Stimulated activated CD8-positive, alpha-beta memory T cell treated with anti-CD3 and anti-CD28 coated beads, Interleukin-4, amount 100 ng/mL, for 4 hours (primary cell): ENCODE data around the gene MICAL2.
"Not testable (repeated sequence)": the region's sequence is repeated elsewhere in the genome, so short reads cannot be mapped to it uniquely, and the experiment has no call there.

ENCODE experiments used
- DNase-seq, 2 donors: peaks; one replicate each; pipeline ENCODE4 v3.0.0-alpha.2; 2020; ENCODE audit warnings: low read depth in 2 of 2, low spot score in 1 of 2

The MICAL2 gene

GRCh38 chr11:12134236-12134585 lies 23.8 kb downstream of the MICAL2 start:
- no peak for DNase-seq

- DNase-seq, result no peak
These were observed 24.8 kb downstream of the MICAL2 start for GRCh38 chr11:12135185-12135584.

- no peak for DNase-seq
These were observed 26.8 kb downstream of the MICAL2 start for GRCh38 chr11:12137005-12137690.

GRCh38 chr11:12137938-12138731 lies 27.7 kb downstream of the MICAL2 start:
- DNase-seq, result no peak

GRCh38 chr11:12139144-12139881 lies 28.9 kb downstream of the MICAL2 start:
- DNase-seq, result no peak

GRCh38 chr11:12140186-12140793 lies 29.9 kb downstream of the MICAL2 start:
- no peak for DNase-seq

GRCh38 chr11:12141283-12141682 lies 30.9 kb downstream of the MICAL2 start:
- no peak for DNase-seq

- DNase-seq, result no peak
These were observed 31.8 kb downstream of the MICAL2 start for GRCh38 chr11:12142176-12142575.

- DNase-seq, result no peak
These were observed 32.5 kb downstream of the MICAL2 start for GRCh38 chr11:12142909-12143308.

- no peak for DNase-seq
These were observed 33.3 kb downstream of the MICAL2 start for GRCh38 chr11:12143461-12144258.

- DNase-seq, result no peak
These were observed 34.2 kb downstream of the MICAL2 start for GRCh38 chr11:12144330-12145174.

- not testable (repeated sequence) for DNase-seq
These were observed 36.3 kb downstream of the MICAL2 start for GRCh38 chr11:12146678-12147077.

GRCh38 chr11:12147827-12148226 lies 37.4 kb downstream of the MICAL2 start:
- DNase-seq, result no peak

GRCh38 chr11:12148466-12148865 lies 38.1 kb downstream of the MICAL2 start:
- no peak for DNase-seq

- no peak for DNase-seq
These were observed 38.5 kb downstream of the MICAL2 start for GRCh38 chr11:12148882-12149281.

GRCh38 chr11:12149672-12150225 lies 39.4 kb downstream of the MICAL2 start:
- DNase-seq, result no peak

- DNase-seq, result no peak
These were observed 40.5 kb downstream of the MICAL2 start for GRCh38 chr11:12150831-12151382.

GRCh38 chr11:12152321-12152720 lies 41.9 kb downstream of the MICAL2 start:
- DNase-seq, result no peak
